SK-MEL-5 (cell line): Measurements from ENCODE around the gene CEMIP. TPM values are rescaled to one million over a fixed set of nuclear protein-coding genes. Genes with fewer than 3 reads are reported as not detected.
A peak's percentile ranks its signal among the peaks of the same experiment; 100 is the strongest.

Source experiments
- DNase-seq: peaks from one replicate; pipeline ENCODE4 v3.0.0-alpha.2; 2016; ENCODE audit warnings: low read depth, low spot score
- in situ Hi-C: cut with HindIII; loops from 2 replicates; pipeline ENCODE4 v1.10.0; 2016; ENCODE audit warnings: low sequenced_read_pairs, high pct_unique_total_duplicates, low pct_unique_long_range_greater_than_20kb
- total RNA-seq: library from RNA; depleted of rRNA; stranded (reverse); fragments of >200 nt; shearing (Covaris generic); gene quantifications from 2 replicates; pipeline ENCODE4 v1.2.3, GENCODE V29; 2014

Gene CEMIP
- total RNA-seq, 1 experiment from 2014 or later: 6.3 TPM

DNA sequence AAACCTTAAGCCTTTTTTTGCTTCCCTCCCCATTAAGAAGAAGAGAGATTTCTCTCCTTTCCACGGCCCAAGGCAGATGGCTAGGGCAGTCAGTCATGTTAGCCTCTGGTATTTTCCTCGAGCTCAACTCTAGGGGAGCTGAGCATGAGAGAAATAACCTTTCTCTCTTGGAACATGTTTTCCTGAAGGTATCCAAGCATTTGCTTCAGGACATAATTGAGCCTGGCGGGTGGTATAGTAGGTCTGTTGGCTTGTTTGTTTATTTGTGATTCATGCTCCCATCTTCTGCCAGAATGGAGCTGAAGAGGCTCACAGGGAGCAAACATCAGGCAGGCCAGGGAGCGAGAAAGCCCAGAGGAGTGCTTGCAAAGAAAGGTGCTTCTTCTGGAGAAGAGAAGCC, 108.0 kb downstream of the CEMIP start:
- in situ Hi-C loops: no loop called here
- DNase-seq: no peak

DNA sequence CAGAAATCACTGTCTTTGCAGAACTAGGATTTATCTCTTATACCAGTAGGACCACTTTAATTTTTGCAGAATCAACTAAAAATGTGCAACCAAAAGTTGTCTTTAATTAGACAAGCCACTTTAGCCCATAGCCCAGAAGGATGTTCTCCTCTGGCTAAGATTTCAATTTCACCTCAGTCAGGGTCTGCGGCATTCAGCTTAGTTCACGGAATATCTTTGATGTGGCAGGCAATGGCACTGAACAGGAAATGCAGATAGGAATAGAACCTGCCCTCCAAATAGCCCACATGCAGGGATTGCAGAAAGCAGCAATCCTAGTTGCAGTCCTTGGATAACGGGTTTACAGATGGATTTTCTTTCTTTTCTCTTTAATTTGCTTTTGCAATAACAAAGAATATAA, 109.7 kb downstream of the CEMIP start:
- in situ Hi-C loops: no loop called here
- DNase-seq: no peak

DNA sequence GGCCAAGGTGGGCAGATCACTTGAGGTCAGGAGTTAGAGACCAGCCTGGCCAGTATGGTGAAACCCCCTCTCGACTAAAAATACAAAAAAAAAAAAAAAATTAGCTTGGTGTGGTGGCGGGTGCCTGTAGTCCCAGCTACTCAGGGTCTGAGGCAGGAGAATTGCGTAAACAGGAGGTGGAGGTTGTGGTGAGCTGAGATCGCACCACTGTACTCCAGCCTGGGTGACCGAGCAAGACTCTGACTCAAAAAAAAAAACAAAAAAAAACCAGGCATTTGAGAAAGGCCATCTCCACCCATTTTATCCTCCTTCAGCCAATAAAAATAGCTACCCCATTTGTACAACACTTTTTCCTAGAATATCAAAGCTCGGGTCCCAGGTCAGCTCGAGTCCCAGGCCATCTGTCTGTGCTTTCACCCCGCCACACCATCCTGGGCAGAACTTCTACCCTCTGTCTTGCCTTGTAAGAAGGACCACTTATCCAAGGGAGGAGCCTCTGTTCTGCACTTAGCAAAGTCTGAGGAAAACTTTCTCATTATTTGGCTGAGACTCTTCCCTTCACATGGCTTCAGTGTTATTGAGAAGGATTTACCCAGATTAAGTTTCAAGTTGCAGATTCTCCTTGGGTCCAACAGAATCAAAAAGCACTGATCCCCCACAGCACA, 111.3 kb downstream of the CEMIP start:
- in situ Hi-C loops: no loop called here
- DNase-seq: no peak

DNA sequence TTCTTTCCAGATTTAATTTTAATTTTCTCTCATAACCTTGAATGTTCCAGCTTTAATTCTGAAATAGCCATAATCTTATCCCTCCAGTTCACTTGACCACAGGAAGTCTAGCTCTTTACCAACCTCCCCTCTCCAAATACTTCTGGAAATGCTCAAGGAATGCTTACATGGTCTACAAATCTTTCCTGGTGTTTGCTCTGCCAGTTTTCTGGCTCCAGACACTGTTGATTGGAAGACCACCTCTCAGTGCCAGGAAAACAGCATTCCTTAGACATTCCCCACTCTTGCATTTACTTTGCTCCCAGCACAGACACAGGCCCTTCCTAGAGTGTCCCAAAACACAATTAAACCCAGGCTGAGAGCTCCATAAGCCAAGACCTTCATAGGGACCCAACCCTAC, 111.8 kb downstream of the CEMIP start:
- in situ Hi-C loops: no loop called here
- no peak for DNase-seq

DNA sequence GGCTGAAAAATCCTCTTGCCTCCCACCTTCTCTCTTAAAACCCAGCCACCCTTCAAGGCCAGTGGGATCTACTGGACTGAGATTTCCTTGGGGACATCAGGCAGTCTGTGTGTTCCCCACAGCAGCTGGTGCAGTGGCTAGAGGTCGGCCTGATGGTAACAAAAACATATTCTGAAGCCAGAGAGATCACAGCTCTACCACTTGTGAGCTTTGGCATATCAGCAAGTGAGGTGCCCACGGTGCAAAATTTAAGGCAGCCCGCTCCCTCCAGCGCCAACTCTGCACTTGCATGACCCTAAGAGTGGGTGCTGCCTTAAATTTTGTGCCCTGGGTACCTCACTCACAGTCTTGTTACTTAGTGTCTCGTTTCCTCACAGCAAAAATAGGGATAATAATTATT, 113.2 kb downstream of the CEMIP start:
- in situ Hi-C loops: no loop called here
- no peak for DNase-seq

DNA sequence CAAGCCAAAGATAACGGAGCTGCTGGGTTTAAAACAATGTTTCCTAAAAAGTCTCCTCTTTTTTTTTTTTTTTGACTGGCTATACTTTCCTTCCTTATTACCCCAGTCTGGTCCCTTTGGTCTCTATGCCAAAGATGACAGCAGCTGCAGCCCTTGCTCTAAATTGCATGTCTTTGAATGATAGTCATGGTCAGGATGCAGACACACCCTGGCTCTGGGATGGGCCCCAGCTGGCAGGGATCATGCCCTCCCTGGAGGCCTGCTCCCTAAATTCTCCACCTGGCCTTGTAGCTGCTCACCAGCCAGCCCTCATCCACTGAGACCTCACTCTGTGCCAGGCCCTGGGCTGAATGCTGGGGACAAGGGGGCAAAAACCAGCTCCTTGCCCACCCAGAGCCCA, 114.6 kb downstream of the CEMIP start:
- no peak for DNase-seq
- in situ Hi-C loops: no loop called here

DNA sequence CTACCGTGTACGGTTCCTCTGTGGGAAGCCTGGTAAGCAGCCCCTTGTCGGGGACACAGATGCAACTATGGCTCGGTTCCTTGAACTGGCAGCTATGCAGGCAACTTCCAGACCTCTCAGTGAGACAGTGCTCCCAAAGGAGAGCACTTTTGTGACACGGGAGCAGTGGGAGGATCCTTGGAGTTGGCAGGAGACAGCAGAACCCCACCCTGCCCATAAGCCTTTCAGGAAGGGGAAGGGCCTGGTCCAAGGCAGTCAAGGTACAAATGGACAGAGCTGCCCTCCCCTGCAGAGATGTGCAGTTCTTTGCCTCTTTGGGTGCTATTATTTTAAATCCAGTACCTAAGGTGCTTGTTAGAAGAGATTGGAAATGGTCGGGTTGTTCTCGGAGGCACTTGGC, 115.9 kb downstream of the CEMIP start:
- in situ Hi-C loops: no loop called here
- no peak for DNase-seq

DNA sequence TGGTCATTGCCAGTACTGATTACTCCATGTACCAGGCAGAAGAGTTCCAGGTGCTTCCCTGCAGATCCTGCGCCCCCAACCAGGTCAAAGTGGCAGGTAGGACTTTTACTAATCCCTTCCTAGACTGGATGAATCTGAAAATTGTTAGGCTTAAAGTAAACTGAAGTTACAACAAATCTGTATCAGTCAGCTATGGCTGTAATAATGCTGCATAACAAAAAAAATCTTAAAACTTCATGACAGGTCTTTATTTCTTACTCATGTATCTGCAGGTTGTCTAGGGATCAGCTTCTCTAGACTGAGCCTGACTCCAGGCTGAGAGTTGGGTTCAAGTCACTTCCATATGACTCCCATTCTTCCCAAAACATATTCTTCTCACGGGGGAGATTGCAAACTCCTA, 116.8 kb downstream of the CEMIP start:
- DNase-seq: no peak
- in situ Hi-C loops: no loop called here

DNA sequence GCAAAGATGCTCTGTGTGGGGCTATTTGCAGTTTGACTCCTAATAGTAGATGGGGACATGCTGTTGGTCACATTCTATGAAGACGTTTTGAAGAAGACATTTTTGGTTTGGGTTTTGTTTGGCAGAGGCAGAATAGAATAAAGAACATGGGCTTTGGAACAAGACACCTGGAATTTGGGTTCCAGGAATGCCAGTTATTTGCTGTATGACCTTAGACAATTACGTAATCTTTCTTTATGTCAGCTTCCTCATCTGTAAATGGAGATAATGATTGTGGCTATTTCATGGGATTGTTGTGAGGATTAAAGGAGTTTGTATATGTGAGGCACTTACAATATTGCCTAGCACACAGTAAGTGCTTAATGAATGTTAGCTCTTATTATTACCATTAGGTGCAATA, 118.9 kb downstream of the CEMIP start:
- in situ Hi-C loops: no loop called here

DNA sequence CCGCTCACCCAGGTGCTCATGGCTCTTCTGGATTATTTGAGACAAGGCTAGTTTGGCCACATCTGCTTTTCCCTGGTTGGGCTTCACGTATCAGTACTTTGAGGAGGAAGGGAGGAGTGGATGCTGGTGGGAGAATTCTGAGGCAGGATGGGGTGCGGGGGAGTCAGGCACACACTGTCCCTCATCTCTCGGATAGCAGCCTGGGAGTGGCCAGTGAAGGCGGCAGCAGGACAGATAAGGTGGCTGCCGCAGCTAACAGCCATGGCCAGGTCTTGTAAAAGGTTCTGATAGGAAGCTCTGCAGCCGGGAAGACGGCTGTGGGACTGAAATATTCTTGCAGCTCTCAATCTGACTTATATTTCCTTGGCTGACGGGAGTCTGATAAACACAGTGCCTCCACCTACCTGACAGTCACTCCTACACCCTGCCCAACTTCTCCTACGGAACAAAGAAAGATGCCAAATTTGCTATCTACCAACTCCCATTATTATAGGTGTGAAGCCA, 123.2 kb downstream of the CEMIP start:
- in situ Hi-C loops: no loop called here
- DNase-seq: no peak

More for the DNA sequence above, 118.9 kb downstream of the CEMIP start:
- no peak for DNase-seq

DNA sequence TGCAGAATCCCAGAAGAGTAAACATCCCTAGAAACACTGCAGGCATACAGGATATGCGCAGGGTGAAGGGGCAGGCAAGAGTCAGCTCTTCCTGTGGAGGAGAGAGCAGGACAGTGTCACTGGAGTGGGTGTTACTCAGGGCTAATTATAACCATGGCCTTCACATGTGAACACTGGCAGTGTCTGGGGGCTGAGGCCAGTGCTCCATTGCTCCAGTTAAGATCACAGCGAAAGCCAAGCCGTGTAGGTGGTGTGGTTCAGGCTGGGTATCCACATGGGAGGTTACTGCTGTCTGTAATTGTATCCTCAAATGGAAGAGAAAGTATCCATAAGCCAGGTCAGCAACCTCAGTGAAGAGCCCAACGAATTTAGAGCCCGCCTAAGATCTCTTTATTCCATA, 125.8 kb downstream of the CEMIP start:
- DNase-seq: no peak
- in situ Hi-C loops: no loop called here

DNA sequence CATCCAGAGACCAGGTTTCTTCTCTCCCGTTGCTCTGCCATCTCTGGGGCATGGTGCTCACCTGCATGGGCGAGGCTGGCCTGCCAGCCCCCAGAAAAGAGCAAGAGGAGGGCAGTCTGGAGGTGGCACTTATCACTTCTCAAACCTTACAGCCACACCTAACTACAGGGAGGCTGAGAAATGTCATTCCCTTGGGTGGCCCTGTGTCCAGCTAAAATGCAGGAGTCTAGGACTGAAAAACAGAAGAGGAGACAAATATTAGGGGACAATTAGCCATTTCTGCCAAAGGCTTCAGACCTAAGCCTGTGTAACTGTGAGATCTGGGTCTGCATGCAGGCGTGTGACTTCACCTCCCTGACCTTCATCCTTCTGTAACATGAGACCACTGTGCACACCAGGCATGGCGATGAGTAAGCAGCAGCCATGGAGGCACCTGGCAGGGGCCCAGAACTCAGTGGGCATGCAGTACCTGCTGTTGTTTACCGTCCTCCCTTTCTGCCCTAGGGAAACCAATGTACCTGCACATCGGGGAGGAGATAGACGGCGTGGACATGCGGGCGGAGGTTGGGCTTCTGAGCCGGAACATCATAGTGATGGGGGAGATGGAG, 127.1 kb downstream of the CEMIP start:
- in situ Hi-C loops: no loop called here
- DNase-seq: no peak

DNA sequence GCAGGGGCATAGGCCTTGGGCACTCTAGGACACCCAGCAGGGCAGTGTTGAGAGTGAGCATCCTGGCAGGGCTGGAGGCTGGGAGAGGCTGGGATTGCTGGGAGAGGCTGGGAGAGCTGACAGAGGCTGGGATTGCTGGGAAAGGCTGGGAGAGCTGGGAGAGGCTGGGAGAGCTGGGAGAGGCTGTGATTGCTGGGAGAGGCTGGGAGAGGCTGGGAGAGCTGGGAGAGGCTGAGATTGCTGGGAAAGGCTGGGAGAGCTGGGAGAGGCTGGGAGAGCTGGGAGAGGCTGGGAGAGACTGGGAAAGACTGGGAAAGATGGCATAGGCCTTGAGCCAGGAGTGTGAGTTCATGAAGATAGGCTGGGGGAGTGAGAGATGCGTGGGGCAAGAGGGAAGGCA, 132.7 kb downstream of the CEMIP start:
- in situ Hi-C loops: no loop called here
- no peak for DNase-seq

DNA sequence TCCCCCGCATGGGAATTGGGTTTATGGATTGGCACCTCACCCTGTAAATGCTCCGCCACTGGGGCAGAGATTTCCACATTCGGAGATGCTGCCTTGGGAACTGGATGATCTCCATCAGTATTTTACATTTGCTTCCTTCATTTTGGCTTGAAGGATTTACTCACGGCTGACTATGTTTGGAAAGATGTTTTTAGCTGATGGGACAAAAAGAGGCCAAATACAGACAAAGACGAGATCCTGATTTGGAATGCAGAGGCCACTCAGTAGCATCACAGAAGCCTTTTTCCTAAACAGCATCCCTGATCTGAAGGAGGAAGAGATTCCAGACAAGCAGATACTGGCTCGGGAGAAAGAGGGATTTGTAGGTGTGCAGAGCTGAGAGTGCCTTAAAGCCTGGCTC, 133.5 kb downstream of the CEMIP start:
- DNase-seq: no peak

DNA sequence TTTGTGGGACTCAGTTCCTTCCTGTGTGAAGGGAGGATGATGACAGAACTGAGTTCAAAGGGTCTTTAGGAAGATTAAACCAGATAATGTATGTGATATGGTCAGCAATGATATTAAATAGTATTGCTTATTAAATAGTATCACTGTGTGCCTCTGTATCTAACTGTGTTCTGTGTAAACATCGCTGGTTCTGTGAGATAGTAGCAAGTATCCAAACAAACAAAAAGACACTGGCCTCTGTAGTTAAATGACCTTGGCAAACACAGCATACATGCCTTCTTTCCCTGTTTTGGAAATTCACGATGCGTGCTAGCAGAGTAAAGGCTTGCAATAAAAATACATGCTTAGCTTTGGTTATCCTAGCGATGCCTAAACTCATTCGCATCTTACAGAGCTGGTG, 134.4 kb downstream of the CEMIP start:
- DNase-seq: no peak
- in situ Hi-C loops: no loop called here

More for the DNA sequence above, 133.5 kb downstream of the CEMIP start:
- in situ Hi-C loops: no loop called here

DNA sequence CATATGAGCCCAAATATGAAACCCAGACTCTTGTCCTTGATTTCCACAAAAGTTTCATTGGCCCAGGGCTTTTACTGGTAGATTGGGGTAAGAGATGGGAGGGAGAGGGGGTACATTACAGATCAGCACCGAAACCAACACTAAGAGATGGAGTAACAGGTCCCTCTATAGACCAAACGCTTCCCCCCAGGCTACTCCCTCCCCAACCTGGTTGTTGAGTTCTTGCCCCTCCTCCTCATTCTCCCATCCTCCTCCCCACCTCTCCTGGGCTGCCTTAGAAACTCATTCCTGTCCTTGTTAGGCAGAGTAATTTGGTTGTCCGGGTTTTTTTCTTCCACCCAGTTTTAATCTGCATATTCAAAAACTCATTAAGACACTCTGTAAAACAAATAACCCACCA, 136.3 kb downstream of the CEMIP start:
- in situ Hi-C loops: no loop called here
- peak; percentile 40 for DNase-seq

DNA sequence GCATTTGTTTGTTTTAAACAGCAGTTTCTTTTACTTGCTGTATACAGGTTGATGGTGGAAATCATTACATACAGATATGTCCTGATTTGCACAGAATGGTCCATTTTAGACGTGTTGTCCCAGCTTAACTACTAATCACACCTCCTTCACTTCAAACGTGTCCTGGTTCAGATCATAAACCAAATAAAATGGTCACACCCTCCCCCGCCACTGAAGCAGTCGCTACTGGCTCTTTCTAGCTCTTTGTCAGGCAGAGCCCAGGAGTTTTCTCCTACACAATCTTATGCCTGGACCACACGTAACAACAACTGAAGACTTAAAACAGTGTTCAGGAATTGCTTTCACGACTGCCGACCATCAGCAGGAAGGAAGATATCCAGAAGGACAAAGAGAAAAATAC, 136.9 kb downstream of the CEMIP start:
- in situ Hi-C loops: no loop called here
- no peak for DNase-seq

DNA sequence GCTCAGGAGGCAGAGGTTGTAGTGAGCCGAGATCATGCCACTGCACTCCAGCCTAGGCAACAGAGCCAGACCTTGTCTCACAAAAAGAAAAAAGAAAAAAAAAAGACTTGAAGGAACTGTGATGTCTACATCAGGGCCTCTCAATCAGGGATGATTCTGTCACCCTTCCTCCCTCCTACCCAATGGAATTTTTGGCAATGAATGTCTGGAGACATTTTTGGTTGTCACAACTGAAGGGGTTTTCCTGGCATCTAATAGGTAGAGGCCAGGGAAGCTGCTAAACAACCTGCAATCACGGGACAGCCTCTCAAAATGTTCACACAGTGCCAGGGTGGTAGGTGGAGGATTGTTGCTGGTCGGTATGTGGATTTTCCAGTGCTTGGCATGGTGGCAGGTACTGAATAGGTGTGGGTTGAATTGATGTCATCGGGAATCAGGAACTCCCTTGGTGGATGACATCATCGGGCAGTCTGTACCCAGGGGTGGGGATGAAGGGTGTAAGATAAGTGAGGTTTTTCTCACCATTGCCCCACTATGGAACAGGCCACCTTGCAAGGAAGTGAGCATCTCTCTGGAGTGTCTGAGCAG, 139.1 kb downstream of the CEMIP start:
- in situ Hi-C loops: no loop called here
- no peak for DNase-seq

DNA sequence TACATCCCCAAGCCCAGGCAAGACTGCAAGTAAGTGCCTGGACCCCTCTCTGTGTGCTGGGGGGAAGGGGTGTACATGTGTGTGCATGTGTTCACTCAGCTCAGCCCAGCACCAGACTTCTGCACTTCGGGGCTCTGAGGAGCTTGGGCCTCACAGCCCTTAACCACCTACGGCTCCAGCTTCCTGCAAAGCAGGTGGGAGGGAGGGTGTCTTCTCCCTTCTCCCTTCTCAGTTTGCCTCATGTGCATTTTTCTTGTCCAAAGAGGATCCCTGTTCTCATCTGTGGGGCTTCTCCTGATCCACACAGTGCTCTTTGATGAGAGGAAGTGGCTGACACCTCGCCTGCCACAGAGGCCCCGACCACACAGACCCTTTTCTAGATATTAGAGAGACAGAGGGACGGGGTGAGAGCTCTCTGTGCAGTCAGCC, 141.1 kb downstream of the CEMIP start:
- no peak for DNase-seq
- in situ Hi-C loops: no loop called here
